ENCODE measurements around the gene PLPPR3. TPM values are rescaled to one million over a fixed set of nuclear protein-coding genes. Genes with fewer than 3 reads are reported as not detected.

PLPPR3 gene
- total and polyA plus RNA-seq, 10 of the 15 experiments (the other 5 are each of a cell fraction or from before 2014, with no cell fraction given), result 0.07 TPM; not detected in 9

DNA sequence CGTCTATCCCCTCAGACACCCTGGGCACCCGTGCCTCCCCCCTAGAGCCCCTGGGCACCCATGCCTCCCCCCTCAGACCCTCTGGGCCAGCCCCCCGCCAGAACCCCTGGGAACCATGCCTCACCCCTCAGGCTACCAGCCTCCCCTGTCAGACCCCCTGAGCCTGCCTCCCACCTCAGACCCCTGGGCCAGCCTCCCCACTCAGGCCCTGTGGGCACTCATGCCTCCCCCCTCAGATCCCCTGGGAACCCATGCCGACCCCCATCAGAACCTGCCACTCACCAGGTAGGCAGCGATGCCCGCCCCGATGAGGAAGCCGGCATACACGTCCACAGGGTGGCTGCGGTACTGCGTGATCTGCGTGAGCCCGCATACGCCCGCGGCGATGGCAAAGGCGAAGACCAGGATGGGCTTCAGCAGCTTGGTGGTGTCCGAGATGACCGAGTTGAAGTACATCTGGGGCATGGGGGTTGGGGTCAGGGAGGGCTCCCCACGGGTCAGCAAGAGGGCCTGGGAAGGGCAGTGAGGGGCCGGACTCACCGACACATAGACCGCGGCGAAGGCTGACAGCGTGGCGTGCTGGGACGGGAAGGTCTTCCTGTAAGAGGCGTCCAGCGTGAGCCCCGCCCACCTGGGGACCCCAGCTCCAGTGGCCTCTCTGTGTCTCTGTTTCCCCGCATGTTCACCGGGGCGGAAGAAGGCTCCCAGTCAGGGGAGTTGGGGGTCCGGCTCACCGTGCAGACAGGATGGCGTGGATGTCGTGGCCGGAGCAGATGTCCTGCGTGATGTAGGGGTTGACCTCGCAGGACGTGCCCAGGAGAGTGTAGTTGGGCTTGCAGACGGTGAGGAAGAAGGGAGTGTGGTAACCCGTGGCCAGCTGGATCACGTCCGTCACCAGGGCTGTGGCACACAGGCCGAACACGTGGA, 7.3 kb downstream of the PLPPR3 start:
- no TSS peak for BruUV-seq (replicated peaks)
- ChIA-PET CTCF (no interaction called here), POLR2A (no interaction called here), SMC1A (ENCODE audit: uncharacterized antibody, unreplicated experiment) (no interaction called here), RAD21 (ENCODE audit: unreplicated experiment) (no interaction called here)
- H4K20me1 ChIP-seq (ENCODE audit: control insufficient read depth, insufficient read depth), result no peaks in the 10 kb centered on the region
- WGBS (ENCODE audit: insufficient coverage, insufficient replicate concordance, low lambda C conversion rate, missing lambda C conversion rate), result 90% methylated on average over 43 of the region's 49 CpGs
- intact Hi-C loops (cut with micrococcal nuclease; ENCODE audit: unreplicated experiment), result no loop called here
- in situ Hi-C loops (cut with MboI), result no loop called here
- no peak overlapping the region for H3K4me2 ChIP-seq (ENCODE audit: control insufficient read depth, insufficient read depth)
- DNase-seq (ENCODE audit: low read depth, low spot score) (no peak), ATAC-seq (peak; percentile 11), FAIRE-seq (no peak)
- H3K9me3 ChIP-seq (replicated peaks; ENCODE audit: control insufficient read depth, insufficient read depth, low read length), result no peaks in the 10 kb centered on the region; the same call in 2 of the 3 replicates
- no peak overlapping the region for H2AFZ ChIP-seq (ENCODE audit: control insufficient read depth, low read depth, low read length)
- H3K9ac ChIP-seq (ENCODE audit: control insufficient read depth, insufficient read depth, low read length), result no peak overlapping the region
- no peaks in the 10 kb centered on the region for H3K27me3 ChIP-seq (replicated peaks in 1 of 2; ENCODE audit: control insufficient read depth in 2 of 2, insufficient read depth in 2 of 2, low read length in 1 of 2)
- TF ChIP-seq BCL11A (IDR thresholded peaks at IDR 0.05; ENCODE audit: low read depth, low read length), result peak; percentile 33; the same call in 1 of the 2 replicates
- TF ChIP-seq POLR2A (IDR thresholded peaks at IDR 0.05; ENCODE audit: low read depth, low read length), result peak; percentile 83
- no peak for TF ChIP-seq ZZZ3 (IDR thresholded peaks at IDR 0.05; ENCODE audit: control insufficient read depth, insufficient read length, low read depth)
- peak; percentile 53; the same call in 1 of the 2 replicates for TF ChIP-seq CBFB (IDR thresholded peaks at IDR 0.05; ENCODE audit: low read depth)
- peak; percentile 81 for TF ChIP-seq POLR2AphosphoS5 (IDR thresholded peaks at IDR 0.05; ENCODE audit: low read length)
- no peaks in the 10 kb centered on the region for H3K79me2 ChIP-seq (ENCODE audit: control insufficient read depth, insufficient read depth, low read length)
- peaks cover 14 to 22% of the 10 kb centered on the region in 2 experiments; a peak in 3 of 4 replicates for H3K36me3 ChIP-seq (ENCODE audit: control insufficient read depth in 2 of 2, insufficient read depth in 2 of 2, low read length in 1 of 2)
- H3K4me3 ChIP-seq, result no peak overlapping the region
- no peak overlapping the region for H3K27ac ChIP-seq (ENCODE audit: control insufficient read depth, insufficient read depth)
- no peaks in the 10 kb centered on the region for H3K4me1 ChIP-seq (ENCODE audit: control insufficient read depth, insufficient read depth, low read length)

All from GM12878 (cell line).